Measurements from ENCODE around the gene CYB561A3.

DNA sequence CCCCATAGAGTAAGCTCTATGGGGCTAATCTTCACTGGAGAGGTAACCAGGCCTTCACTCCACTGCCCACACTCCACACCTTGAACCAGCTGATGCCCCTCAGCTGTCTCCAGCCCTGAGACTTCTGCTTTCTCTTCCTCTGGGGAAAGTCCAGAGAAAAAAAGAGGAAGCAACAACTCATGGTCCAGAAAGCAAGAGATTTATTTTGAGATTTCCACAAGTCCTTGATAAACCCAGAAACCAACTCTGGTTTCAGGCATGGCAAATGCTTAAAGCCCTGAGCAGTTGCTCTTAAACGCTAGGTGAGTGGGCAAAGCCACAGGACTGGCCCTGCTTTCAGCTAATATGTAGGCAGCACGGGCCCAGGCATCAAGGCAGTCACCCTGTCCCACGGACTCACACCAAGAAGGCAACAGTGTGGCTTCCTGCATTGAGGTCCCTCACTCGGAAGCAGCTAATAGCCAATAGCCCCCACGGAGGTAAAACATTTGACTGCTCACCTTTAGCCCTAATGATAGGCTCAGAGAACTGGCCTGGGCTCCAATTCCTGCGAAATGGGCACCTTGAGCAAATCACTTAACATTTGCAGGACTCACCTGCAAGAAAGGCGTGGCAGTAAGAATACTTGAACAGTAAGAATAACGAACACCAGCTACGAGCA is 4.3 kb downstream of the CYB561A3 start:
- TF ChIP-seq EZH2 (IDR thresholded peaks at IDR 0.05; ENCODE audit: low read depth, unreplicated experiment) = no peak
- TF ChIP-seq, protein P1, sequence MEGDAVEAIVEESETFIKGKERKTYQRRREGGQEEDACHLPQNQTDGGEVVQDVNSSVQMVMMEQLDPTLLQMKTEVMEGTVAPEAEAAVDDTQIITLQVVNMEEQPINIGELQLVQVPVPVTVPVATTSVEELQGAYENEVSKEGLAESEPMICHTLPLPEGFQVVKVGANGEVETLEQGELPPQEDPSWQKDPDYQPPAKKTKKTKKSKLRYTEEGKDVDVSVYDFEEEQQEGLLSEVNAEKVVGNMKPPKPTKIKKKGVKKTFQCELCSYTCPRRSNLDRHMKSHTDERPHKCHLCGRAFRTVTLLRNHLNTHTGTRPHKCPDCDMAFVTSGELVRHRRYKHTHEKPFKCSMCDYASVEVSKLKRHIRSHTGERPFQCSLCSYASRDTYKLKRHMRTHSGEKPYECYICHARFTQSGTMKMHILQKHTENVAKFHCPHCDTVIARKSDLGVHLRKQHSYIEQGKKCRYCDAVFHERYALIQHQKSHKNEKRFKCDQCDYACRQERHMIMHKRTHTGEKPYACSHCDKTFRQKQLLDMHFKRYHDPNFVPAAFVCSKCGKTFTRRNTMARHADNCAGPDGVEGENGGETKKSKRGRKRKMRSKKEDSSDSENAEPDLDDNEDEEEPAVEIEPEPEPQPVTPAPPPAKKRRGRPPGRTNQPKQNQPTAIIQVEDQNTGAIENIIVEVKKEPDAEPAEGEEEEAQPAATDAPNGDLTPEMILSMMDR (conservative IDR thresholded peaks at IDR 0.05; ENCODE audit: low read depth in 2 of 2) = no peak
- TF ChIP-seq, protein P2, sequence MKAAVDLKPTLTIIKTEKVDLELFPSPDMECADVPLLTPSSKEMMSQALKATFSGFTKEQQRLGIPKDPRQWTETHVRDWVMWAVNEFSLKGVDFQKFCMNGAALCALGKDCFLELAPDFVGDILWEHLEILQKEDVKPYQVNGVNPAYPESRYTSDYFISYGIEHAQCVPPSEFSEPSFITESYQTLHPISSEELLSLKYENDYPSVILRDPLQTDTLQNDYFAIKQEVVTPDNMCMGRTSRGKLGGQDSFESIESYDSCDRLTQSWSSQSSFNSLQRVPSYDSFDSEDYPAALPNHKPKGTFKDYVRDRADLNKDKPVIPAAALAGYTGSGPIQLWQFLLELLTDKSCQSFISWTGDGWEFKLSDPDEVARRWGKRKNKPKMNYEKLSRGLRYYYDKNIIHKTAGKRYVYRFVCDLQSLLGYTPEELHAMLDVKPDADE (IDR thresholded peaks at IDR 0.05) = no peak
- no peak for TF ChIP-seq EZH2phosphoT487 (IDR thresholded peaks at IDR 0.05; ENCODE audit: unreplicated experiment)
- no peak for TF ChIP-seq CREB1 (CRISPR knock-in tag; IDR thresholded peaks at IDR 0.05; ENCODE audit: low read depth)

All from GM23338 (cell line).